HG02763 (cell line): ENCODE measurements around the gene ADK.

Experiments used
- ATAC-seq: cut with Tn5 transposase; IDR thresholded peaks from one replicate; pipeline ENCODE4 v1.9.1; 2021; ENCODE audit warnings: mild to moderate bottlenecking, moderate library complexity; ENCODE audit not compliant: unreplicated experiment

The ADK gene

DNA sequence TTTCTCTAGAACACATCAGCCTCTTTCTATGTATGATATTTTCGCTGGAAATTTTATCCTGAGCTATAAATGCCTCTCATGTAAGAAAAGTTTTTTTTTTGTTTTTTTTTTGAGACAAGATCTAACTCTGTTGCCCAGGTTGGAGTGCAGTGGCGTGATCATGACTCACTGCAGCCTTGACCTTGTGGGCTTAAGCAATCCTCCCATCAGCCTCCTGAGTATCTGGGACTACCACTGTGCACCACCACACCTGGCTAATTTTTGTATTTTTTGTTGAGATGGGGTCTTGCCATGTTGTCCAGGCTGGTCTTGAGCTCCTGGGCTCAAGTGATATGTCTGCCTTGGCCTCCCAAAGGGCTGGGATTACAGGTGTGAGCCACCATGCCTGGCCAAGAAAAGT lies 80.4 kb downstream of the ADK start:
- no peak for ATAC-seq

DNA sequence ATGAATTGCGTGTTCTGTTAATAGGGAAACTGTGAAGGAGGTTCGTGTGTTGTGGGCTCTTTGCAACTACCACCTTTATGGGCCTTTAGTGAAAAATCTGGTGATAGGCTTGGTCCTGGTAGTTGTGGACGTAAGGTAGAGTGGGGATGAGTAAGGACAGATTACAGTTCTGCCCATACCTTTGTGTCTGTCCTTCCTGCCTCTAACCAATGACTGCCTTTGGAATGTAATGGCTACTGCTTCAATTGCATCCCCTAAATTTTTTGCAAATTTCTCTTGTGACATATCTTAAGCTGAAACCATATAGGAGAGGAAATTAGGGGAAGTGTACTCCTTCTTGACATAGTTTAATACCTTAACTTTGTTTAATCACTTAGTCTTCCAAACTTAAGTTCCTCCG lies 82.3 kb downstream of the ADK start:
- ATAC-seq, result no peak

GRCh38 chr10:74234569-74234968 lies 83.5 kb downstream of the ADK start:
- no peak for ATAC-seq

- ATAC-seq, result no peak
Observed at GRCh38 chr10:74238031-74238431, 87.0 kb downstream of the ADK start.

DNA sequence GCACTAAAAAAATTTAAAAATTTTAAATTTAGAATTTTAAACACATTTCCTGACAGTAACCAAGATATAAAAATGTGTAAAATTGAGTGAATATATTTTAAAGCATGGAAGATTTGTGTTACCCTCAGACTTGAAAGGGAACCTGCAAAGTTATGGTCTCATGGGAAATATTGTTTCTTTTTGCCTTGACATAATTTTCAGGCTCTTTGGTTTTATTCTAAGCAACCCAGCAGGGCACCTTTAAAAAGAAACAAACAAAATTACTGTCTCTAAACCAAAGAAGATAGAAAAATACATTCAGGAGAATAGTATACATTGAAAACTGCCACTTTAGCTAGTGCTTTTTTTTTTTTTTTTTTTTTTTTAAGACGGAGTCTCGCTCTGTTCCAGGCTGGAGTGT lies 87.5 kb downstream of the ADK start:
- ATAC-seq, result no peak

- no peak for ATAC-seq
Observed at GRCh38 chr10:74243067-74243466, 92.0 kb downstream of the ADK start.

DNA sequence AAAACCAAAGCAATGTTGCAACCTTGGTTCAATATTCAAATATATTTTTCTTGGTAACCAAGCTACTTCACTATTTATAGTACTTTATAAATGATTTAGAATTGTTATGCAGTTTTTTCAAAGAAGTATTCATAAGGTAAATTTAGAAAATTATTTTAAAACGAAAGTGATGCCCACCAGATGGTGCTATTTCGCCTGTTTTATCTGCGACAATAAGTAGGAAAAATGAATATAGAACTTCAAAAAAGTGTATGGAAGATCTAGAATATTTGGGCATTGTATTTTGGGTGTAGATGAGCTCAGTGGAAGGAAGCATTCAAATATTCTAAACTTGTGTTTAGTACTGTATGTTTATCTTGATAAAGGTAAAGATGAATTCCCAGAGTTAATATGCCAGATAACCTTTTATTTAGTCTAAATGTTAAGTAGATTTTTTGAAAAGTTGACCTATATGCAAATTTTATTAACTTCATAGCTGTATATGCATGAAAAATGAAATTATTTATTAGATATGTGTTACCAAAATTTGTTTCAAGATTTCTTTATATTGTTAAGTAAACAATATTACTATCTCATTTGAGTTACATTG lies 93.2 kb downstream of the ADK start:
- no peak for ATAC-seq

DNA sequence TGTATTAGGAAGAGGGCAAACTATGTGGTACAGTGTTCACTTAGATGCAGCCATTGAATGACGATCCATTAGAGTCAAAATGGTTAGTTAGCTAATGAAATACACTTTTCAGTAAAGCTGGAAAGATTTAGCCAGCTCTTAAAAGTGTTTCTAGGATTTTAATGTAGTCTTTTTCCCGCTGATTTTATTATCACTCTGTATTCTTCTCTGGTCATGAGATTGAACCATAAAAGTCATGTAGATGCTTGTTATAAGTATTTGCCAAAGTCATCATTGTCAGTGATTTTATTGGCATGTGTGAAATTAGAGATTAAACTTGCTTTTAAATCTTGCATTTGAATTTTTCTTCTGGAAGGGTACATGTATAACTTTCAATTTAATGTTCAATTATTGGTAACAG lies 93.8 kb downstream of the ADK start:
- no peak for ATAC-seq

GRCh38 chr10:74246495-74246894 lies 95.5 kb downstream of the ADK start:
- no peak for ATAC-seq

- ATAC-seq, result no peak
Observed at GRCh38 chr10:74249865-74250264, 98.8 kb downstream of the ADK start.

GRCh38 chr10:74255214-74255613 lies 104.2 kb downstream of the ADK start:
- ATAC-seq, result no peak

- ATAC-seq, result no peak
Observed at GRCh38 chr10:74255888-74256357, 104.9 kb downstream of the ADK start.

DNA sequence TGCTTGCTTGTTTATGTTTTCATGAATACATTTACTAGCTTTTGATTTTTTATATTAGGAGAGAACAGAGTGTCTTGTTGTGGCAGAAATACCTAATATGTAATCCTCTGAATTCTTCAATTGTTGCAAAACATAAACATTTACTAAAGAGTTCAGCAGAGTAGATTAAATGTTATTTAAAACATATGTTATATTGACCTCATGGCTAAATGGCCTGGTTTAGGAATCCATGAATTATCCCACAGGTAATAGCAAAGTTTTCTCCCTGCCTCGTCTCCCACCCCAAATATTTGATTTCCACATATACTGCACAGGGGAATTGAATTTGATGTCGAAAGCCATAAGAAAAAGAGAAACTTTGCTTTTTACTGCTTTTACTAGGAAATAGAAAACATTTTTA lies 111.8 kb downstream of the ADK start:
- ATAC-seq, result no peak

DNA sequence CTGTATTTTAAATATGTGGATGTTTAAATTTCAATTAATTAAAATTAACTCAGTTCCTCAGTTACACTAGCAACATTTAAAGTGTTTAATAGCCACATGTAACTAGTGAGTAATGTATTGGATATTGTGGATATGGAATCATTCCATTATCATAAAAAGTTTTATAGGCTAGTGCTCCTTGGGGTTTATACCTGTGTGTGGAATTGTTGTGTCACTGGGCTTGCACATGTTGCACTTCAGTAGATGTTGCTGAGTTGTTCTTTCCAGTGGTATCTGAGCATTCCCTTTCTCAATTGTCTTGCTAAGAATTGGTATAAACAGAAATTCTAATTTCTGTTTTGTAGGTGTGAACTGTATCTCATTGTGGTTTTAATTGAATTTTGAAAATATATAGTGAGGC lies 113.0 kb downstream of the ADK start:
- no peak for ATAC-seq

DNA sequence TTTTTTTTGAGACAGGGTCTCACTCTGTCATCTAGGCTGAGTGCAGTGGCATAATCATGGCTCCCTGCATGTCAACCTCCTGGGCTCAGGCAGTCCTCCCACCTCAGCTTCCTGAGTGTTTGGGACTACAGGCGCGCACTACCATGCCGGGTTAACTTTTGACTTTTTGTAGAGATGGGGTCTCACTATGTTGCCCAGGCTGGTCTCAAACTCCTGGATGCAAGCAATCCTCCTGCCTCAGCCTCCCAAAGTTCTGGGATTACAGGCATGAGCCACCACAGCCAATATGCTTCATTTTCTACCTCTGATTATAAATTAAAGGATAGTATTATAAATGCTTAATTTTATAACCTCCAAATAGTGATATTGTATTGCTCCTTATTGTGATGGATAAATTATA lies 121.3 kb downstream of the ADK start:
- ATAC-seq, result no peak

DNA sequence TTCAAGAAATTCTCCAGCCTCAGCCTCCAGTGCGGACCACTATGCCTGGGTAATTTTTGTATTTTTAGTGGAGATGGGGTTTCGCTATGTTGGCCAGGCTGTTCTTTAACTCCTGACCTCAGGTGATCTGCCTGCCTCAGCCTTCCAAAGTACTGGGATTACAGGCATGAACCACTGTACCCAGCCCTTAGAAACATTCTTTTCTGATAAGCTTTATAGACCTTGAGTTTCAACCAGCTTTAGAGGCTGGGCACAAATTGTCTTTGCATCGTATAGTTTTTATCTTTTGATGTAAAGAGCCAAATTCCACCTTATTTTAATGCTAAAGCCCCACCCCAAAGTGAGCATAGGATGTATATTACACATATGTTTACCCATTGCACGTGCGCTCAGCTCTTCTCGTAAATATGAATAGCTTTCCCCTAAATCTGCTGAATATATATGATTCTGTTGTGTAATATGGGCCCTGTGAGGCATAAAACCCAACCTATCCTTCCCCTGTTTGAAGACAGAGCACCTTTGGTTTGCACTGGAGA lies 124.8 kb downstream of the ADK start:
- no peak for ATAC-seq

GRCh38 chr10:74276416-74276815 lies 125.4 kb downstream of the ADK start:
- ATAC-seq, result no peak

GRCh38 chr10:74282151-74282847 lies 131.3 kb downstream of the ADK start:
- no peak for ATAC-seq

GRCh38 chr10:74282848-74283210 lies 131.8 kb downstream of the ADK start:
- no peak for ATAC-seq

DNA sequence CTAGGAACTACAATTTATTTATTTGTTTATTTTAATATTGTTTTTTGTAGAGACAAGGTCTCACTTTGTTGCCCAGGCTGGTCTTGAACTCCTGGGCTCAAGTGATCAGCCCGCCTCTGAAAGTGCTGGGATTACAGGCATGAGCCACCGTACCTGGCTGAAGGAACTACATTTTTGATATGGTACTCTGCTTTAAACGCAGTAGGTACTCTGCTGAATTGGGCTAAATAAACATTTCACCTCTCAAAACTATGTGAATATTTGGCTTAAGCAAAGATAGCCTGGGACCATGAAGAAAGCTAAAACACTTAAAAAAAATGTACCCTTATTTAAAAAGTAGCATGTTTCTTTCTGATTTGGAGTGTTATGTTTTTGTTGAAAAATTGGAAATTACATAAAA lies 138.2 kb downstream of the ADK start:
- ATAC-seq, result no peak

DNA sequence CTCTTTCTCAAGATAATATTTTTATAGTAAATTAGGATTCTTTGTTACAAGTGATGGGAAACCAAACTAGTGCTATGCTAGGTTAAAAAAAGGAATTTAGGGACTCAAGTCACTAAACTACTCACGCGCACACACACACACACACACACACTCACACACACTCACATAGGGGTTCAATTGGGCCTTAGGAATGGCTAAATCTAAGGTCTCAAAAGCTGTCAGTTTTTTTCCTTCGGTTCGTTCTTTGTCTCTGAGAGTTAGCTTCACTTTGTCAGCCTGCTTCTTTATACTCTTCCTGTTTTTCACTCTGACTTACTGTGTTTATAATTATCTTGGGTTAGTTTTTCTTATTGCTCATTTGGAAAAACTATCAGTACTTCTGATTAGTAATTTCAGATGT lies 138.9 kb downstream of the ADK start:
- ATAC-seq, result no peak

DNA sequence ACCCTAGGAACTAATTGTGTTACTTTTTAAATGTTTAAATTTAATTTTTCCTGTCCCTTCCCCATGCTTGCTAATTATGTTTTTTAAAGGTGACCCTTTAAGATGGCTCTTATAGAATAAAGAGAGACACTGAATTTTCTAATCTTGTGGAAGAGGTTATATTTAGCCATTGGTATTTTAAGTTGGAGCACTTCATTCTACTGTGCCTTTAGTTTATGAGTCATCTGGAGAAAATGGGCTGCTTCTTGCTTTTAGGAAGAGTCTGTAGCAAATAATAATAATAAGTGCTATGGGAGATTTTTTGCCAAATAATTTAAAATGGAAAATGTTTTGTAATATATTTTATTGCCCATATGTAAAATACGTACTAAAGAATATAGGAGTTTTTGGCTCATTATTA lies 139.7 kb downstream of the ADK start:
- no peak for ATAC-seq
